HepG2 (cell line): ENCODE measurements around the gene DLEC1. TPM values are rescaled to one million over a fixed set of nuclear protein-coding genes. Genes with fewer than 3 reads are reported as not detected.
A peak's percentile ranks its signal among the peaks of the same experiment; 100 is the strongest.

ENCODE experiments used
- ATAD3A ChIP-seq: sonication (generic); formaldehyde crosslinking; IDR thresholded peaks from 2 replicates; pipeline ENCODE4 v1.4.0; 2020; ENCODE audit warnings: missing genetic modification reagents
- ATF2 ChIP-seq: sonication (generic); formaldehyde crosslinking; IDR thresholded peaks from 2 replicates; pipeline ENCODE4 v1.4.0; 2020; ENCODE audit warnings: missing genetic modification reagents
- DMAP1 ChIP-seq: IDR thresholded peaks from 2 replicates; pipeline ENCODE4 v1.6.1; 2016
- MED8 ChIP-seq: sonication (generic); formaldehyde crosslinking; IDR thresholded peaks from 2 replicates; pipeline ENCODE4 v1.8.1; 2023; ENCODE audit warnings: mild to moderate bottlenecking, missing genetic modification reagents; ENCODE audit not compliant: insufficient replicate concordance
- MIER2 ChIP-seq: IDR thresholded peaks from 2 replicates; pipeline ENCODE4 v1.6.1; 2016; ENCODE audit warnings: missing biosample characterization, missing genetic modification reagents
- MTA1 ChIP-seq: sonication (generic); formaldehyde crosslinking; IDR thresholded peaks from 2 replicates; pipeline ENCODE4 v1.4.0; 2020; ENCODE audit warnings: missing genetic modification reagents, mild to moderate bottlenecking, borderline replicate concordance
- NCOA1 ChIP-seq: sonication (generic); formaldehyde crosslinking; IDR thresholded peaks from 2 replicates; pipeline ENCODE4 v1.9.0; 2021; ENCODE audit warnings: missing genetic modification reagents
- NFE2L1 ChIP-seq: sonication (generic); formaldehyde crosslinking; IDR thresholded peaks from 2 replicates; pipeline ENCODE4 v1.4.0; 2020; ENCODE audit warnings: missing genetic modification reagents, mild to moderate bottlenecking, borderline replicate concordance
- NR2F2 ChIP-seq: IDR thresholded peaks from 2 replicates; pipeline ENCODE4 v1.6.1; 2012; ENCODE audit warnings: low read depth, inconsistent platforms, borderline replicate concordance
- SMARCE1 ChIP-seq: fragments of 450-650 bp; IDR thresholded peaks from 2 replicates; pipeline ENCODE4 v1.6.1; 2017; ENCODE audit warnings: borderline replicate concordance
- SRSF1 ChIP-seq: fragments of 200-400 bp; formaldehyde crosslinking; optimal IDR thresholded peaks from 2 replicates; pipeline ENCODE3; 2017; ENCODE audit warnings: mild to moderate bottlenecking, low read depth, low read length, moderate library complexity
- ZNF292 ChIP-seq: sonication (generic); formaldehyde crosslinking; IDR thresholded peaks from 2 replicates; pipeline ENCODE4 v1.8.1; 2022; ENCODE audit warnings: mild to moderate bottlenecking, low read depth, missing genetic modification reagents, borderline replicate concordance
- ZNF335 ChIP-seq: sonication (generic); formaldehyde crosslinking; IDR thresholded peaks from 2 replicates; pipeline ENCODE4 v1.4.0; 2020; ENCODE audit warnings: missing genetic modification reagents
- ZNF574 ChIP-seq: sonication (generic); formaldehyde crosslinking; IDR thresholded peaks from 2 replicates; pipeline ENCODE4 v1.4.0; 2020; ENCODE audit warnings: missing genetic modification reagents
- ZNF605 ChIP-seq: sonication (generic); formaldehyde crosslinking; IDR thresholded peaks from 2 replicates; pipeline ENCODE4 v1.8.0; 2022; ENCODE audit warnings: mild to moderate bottlenecking, missing genetic modification reagents
- ZNF619 ChIP-seq: sonication (generic); formaldehyde crosslinking; IDR thresholded peaks from 2 replicates; pipeline ENCODE4 v1.4.0; 2020; ENCODE audit warnings: mild to moderate bottlenecking, missing genetic modification reagents
- polyA plus RNA-seq, 8 experiments: library from polyadenylated mRNA; depleted of rRNA in 3 of 8; stranded (reverse) in 7 of 8; unstranded in 1 of 8; fragments of >200 nt; fragmentation: Illumina TruSeq in 4 of 8; extraction: Trizol in 4 of 8; gene quantifications; 2 replicates each; pipeline versions ENCODE4 v1.2.1 to v1.2.3, GENCODE V29; 2011 to 2016; ENCODE audit warnings: low read depth in 4 of 8, missing spikeins in 1 of 8, mixed read lengths in 1 of 8; ENCODE audit not compliant: insufficient read depth in 1 of 8
- total RNA-seq, 5 experiments: library from RNA; depleted of rRNA; stranded (reverse); fragments of >200 nt; fragmentation: Illumina TruSeq; extraction: Trizol; gene quantifications; 2 replicates each; pipeline ENCODE4 v1.2.3, GENCODE V29; 2016; ENCODE audit warnings: low read depth in 1 of 5
- TF ChIP-seq, protein P1 (sequence below): sonication (generic); formaldehyde crosslinking; IDR thresholded peaks from 2 replicates; pipeline ENCODE4 v1.8.0; 2022; ENCODE audit warnings: mild to moderate bottlenecking, missing genetic modification reagents, borderline replicate concordance
- TF ChIP-seq, protein P2 (sequence below): sonication (generic); formaldehyde crosslinking; IDR thresholded peaks from 2 replicates; pipeline ENCODE4 v1.8.0; 2022; ENCODE audit warnings: mild to moderate bottlenecking, missing genetic modification reagents, moderate library complexity
- TF ChIP-seq, protein P3 (sequence below): sonication (generic); formaldehyde crosslinking; IDR thresholded peaks from 2 replicates; pipeline ENCODE4 v1.5.1; 2020; ENCODE audit warnings: missing genetic modification reagents, mild to moderate bottlenecking, borderline replicate concordance

Gene DLEC1
- total and polyA plus RNA-seq, 2 of the 13 experiments (the other 11 are each of a cell fraction or from before 2014, with no cell fraction given) = 0.09 TPM; not detected in 1

- TF ChIP-seq ZNF574 (CRISPR knock-in tag) (peak; percentile 31), DMAP1 (peak; percentile 57; the same call in 1 of the 2 replicates), ZNF335 (CRISPR knock-in tag) (no peak), ZNF292 (CRISPR knock-in tag) (no peak), NR2F2 (no peak), NCOA1 (0 out of 2 replicates have a peak, but pooled peaks have one; percentile 67), MTA1 (CRISPR knock-in tag) (no peak; the same call in 1 of the 2 replicates), MIER2 (no peak), NFE2L1 (CRISPR knock-in tag) (no peak), SRSF1 (no peak), ZNF605 (peak; percentile 73; the same call in 1 of the 2 replicates), MED8 (no peak), SMARCE1 (no peak), ZNF619 (CRISPR knock-in tag) (no peak; the same call in 1 of the 2 replicates), ATAD3A (CRISPR knock-in tag) (no peak), ATF2 (CRISPR knock-in tag) (peak; percentile 5; the same call in 1 of the 2 replicates)
- TF ChIP-seq, protein P1, sequence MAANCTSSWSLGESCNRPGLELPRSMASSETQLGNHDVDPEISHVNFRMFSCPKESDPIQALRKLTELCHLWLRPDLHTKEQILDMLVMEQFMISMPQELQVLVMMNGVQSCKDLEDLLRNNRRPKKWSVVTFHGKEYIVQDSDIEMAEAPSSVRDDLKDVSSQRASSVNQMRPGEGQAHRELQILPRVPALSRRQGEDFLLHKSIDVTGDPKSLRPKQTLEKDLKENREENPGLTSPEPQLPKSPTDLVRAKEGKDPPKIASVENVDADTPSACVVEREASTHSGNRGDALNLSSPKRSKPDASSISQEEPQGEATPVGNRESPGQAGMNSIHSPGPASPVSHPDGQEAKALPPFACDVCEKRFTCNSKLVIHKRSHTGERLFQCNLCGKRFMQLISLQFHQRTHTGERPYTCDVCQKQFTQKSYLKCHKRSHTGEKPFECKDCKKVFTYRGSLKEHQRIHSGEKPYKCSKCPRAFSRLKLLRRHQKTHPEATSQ (CRISPR knock-in tag) = 0 out of 2 replicates have a peak, but pooled peaks have one; percentile 44
- TF ChIP-seq, protein P2, sequence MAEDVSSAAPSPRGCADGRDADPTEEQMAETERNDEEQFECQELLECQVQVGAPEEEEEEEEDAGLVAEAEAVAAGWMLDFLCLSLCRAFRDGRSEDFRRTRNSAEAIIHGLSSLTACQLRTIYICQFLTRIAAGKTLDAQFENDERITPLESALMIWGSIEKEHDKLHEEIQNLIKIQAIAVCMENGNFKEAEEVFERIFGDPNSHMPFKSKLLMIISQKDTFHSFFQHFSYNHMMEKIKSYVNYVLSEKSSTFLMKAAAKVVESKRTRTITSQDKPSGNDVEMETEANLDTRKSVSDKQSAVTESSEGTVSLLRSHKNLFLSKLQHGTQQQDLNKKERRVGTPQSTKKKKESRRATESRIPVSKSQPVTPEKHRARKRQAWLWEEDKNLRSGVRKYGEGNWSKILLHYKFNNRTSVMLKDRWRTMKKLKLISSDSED (CRISPR knock-in tag) = no peak; the same call in 1 of the 2 replicates
- TF ChIP-seq, protein P3, sequence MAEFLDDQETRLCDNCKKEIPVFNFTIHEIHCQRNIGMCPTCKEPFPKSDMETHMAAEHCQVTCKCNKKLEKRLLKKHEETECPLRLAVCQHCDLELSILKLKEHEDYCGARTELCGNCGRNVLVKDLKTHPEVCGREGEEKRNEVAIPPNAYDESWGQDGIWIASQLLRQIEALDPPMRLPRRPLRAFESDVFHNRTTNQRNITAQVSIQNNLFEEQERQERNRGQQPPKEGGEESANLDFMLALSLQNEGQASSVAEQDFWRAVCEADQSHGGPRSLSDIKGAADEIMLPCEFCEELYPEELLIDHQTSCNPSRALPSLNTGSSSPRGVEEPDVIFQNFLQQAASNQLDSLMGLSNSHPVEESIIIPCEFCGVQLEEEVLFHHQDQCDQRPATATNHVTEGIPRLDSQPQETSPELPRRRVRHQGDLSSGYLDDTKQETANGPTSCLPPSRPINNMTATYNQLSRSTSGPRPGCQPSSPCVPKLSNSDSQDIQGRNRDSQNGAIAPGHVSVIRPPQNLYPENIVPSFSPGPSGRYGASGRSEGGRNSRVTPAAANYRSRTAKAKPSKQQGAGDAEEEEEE (CRISPR knock-in tag) = no peak
Observed at GRCh38 chr3:38136777-38137614, 98.0 kb downstream of the DLEC1 start, which contains the start of gene ACAA1 (continued).
